RWPE1 (cell line): Measurements from ENCODE around the gene GPN3.
A peak's percentile ranks its signal among the peaks of the same experiment; 100 is the strongest.

ENCODE experiments used
- CTCF ChIA-PET: fragments of 350-600 bp; sonication (Branson Sonifier 250); formaldehyde crosslinking; extraction: SDS; loops from one replicate; lab custom pipeline; 2021; lab: Yijun Ruan, JAX
- POLR2A ChIA-PET: fragments of 400-600 bp; formaldehyde crosslinking; extraction: SDS; loops from one replicate; lab custom pipeline; 2020; ENCODE audit warnings: antibody characterized with exemption; ENCODE audit not compliant: low non-redundant PET; lab: Yijun Ruan, JAX
- DNase-seq: peaks from one replicate; pipeline ENCODE4 v3.0.0; 2012; ENCODE audit warnings: low spot score
- H3K27ac ChIP-seq: fragments of 450-650 bp; 2 replicates; pipeline ENCODE4 v1.5.1; 2017
- TF ChIP-seq, protein P1 (sequence below): fragments of 450-650 bp; conservative IDR thresholded peaks from 2 replicates; pipeline ENCODE4 v1.5.1; 2017; ENCODE audit warnings: low read depth, mild to moderate bottlenecking

Gene GPN3

DNA sequence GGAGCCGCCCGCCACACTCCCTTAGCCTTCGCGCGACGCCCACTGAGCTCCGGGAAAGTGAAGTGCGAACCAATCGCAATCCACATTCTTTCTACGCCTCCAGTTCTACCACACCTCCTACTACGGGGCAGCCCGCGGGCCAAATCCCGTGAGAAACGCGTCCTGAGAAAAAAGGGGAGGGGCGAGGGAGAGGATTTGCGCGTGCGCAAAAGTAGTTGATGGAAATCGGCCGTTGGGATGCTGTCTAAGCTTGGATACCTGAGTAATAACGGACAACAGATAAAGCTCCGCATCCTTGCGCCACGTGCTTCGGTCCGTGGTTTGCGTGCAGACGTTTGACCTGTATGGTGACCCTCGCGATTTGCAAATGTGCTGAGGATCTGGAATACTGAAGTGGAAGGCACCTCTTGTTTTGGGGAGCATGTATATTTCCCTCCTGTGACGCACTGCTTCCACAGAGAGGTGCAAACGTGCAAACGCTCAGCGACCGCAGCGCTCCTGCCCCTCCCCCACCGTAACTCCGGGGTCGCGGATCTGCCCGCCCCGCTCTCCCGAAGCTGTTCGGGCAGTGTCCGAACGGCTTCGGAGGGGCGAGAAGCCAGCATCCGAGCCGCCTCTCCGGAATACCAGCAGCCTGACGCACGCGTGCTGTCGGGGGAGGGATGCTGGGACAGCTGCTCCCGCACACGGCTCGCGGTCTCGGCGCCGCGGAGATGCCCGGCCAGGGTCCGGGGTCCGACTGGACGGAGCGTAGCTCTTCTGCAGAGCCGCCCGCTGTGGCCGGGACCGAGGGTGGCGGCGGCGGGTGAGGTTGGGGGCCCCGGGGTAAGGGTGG is at the start of gene GPN3, which contains the start of gene FAM216A:
Gene GPN3, minus strand, starts transcription at position 44 of the 835 bp plus-strand sequence. CDS start 54 bp downstream, outside the sequence.
Gene FAM216A, plus strand, starts transcription at position 632 of the 835 bp plus-strand sequence. Its CDS starts 31 bp downstream, at position 663.
- DNase-seq: peak; percentile 94
- peak within 1 kb of the TSS; percentile 97 for H3K27ac ChIP-seq
- ChIA-PET POLR2A (interaction anchor here (1.1 to 1.3 kb wide), 4 partner anchors 10 to 133 kb away, joined by 3 to 6 read pairs (median 4); partner anchors contain the start of genes RAD9B and VPS29), CTCF (interaction anchor here (0.6 to 2.6 kb wide), 17 partner anchors 9 to 1842 kb away, joined by 3 to 19 read pairs (median 4); partner anchors contain the start of genes ARPC3 and RAD9B)
- TF ChIP-seq, protein P1, sequence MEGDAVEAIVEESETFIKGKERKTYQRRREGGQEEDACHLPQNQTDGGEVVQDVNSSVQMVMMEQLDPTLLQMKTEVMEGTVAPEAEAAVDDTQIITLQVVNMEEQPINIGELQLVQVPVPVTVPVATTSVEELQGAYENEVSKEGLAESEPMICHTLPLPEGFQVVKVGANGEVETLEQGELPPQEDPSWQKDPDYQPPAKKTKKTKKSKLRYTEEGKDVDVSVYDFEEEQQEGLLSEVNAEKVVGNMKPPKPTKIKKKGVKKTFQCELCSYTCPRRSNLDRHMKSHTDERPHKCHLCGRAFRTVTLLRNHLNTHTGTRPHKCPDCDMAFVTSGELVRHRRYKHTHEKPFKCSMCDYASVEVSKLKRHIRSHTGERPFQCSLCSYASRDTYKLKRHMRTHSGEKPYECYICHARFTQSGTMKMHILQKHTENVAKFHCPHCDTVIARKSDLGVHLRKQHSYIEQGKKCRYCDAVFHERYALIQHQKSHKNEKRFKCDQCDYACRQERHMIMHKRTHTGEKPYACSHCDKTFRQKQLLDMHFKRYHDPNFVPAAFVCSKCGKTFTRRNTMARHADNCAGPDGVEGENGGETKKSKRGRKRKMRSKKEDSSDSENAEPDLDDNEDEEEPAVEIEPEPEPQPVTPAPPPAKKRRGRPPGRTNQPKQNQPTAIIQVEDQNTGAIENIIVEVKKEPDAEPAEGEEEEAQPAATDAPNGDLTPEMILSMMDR: no peak

GRCh38 chr12:110516995-110517394 is 48.9 kb upstream of the GPN3 start:
- ChIA-PET POLR2A (no interaction called here), CTCF (no interaction called here)
- no peak overlapping the region for H3K27ac ChIP-seq
- DNase-seq: no peak
- TF ChIP-seq, protein P1: no peak

DNA sequence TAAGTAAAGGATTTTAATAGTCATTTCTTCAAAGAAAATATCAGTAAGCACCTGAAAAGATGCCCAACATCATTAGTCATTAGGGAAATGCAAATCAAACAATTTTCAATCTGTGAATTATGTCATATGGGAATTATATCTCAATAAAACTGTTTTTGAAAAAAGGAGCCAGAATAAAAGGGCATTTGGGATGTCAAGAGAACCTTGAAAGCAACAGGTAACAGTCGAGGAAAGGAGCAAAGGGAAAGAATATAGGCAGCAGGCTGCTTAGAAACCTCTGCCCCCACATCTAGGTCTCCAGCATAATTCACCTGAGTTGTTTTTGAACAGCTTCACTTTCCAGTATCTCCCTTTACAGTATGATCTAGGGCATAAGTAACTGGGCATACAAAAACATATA is 46.3 kb upstream of the GPN3 start:
- TF ChIP-seq, protein P1: no peak
- ChIA-PET CTCF (no interaction called here), POLR2A (no interaction called here)
- DNase-seq: no peak
- no peak overlapping the region for H3K27ac ChIP-seq

- TF ChIP-seq, protein P1: no peak
- no peak for DNase-seq
- ChIA-PET POLR2A (no interaction called here), CTCF (interaction anchor here (0.6 to 1.5 kb wide), 5 partner anchors 15 to 89 kb away, joined by 3 to 8 read pairs (median 6); no protein-coding TSS in a partner anchor)
- H3K27ac ChIP-seq: no peak overlapping the region
These were observed 45.8 kb upstream of the GPN3 start for GRCh38 chr12:110513842-110514241.

- POLR2A ChIA-PET: interaction anchor here (0.6 kb wide), 1 partner anchor 93 kb away, joined by 3 read pairs; no protein-coding TSS in a partner anchor
- TF ChIP-seq, protein P1: no peak
- no peak for DNase-seq
- no peak overlapping the region for H3K27ac ChIP-seq
- CTCF ChIA-PET: interaction anchor here (0.6 to 3.0 kb wide), 2 partner anchors 67 to 94 kb away, joined by 4 to 29 read pairs; no protein-coding TSS in a partner anchor
These were observed 40.1 kb upstream of the GPN3 start for GRCh38 chr12:110508071-110508586.

DNA sequence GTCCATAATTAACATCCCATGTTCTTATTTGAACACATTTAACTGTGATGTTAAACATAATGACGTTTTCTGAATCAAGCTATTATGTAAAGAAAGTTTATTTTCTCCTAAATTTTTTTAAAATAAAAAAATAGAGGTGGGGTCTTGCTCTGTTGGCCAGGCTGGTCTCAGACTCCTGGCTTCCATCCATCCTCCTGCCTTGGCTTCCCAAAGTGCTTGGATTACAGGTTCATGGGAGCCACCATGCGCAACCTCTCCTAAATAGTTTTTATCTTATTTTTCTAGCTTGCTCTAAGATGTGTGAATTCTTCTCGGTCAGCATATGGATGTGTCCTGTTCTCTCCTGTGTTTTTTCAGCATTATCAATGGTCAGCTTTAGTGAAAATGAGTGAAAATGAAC is 37.3 kb upstream of the GPN3 start:
- ChIA-PET POLR2A (no interaction called here), CTCF (no interaction called here)
- TF ChIP-seq, protein P1: no peak
- no peak for DNase-seq
- no peak overlapping the region for H3K27ac ChIP-seq
